NCI-H748 (cell line): ENCODE measurements around the gene ABCA7.

ENCODE experiments used
- DNase-seq: peaks from one replicate; lab custom pipeline; 2025; ENCODE audit not compliant: unreplicated experiment; lab: John Stamatoyannopoulos, UW

The ABCA7 gene

GRCh38 chr19:1040476-1041271 lies 767 bp downstream of the ABCA7 start:
- peak; percentile 89 for DNase-seq

- no peak for DNase-seq
Observed at GRCh38 chr19:1041272-1041834, 1.4 kb downstream of the ABCA7 start.

- peak; percentile 35 for DNase-seq
Observed at GRCh38 chr19:1041835-1042685, 2.2 kb downstream of the ABCA7 start.

DNA sequence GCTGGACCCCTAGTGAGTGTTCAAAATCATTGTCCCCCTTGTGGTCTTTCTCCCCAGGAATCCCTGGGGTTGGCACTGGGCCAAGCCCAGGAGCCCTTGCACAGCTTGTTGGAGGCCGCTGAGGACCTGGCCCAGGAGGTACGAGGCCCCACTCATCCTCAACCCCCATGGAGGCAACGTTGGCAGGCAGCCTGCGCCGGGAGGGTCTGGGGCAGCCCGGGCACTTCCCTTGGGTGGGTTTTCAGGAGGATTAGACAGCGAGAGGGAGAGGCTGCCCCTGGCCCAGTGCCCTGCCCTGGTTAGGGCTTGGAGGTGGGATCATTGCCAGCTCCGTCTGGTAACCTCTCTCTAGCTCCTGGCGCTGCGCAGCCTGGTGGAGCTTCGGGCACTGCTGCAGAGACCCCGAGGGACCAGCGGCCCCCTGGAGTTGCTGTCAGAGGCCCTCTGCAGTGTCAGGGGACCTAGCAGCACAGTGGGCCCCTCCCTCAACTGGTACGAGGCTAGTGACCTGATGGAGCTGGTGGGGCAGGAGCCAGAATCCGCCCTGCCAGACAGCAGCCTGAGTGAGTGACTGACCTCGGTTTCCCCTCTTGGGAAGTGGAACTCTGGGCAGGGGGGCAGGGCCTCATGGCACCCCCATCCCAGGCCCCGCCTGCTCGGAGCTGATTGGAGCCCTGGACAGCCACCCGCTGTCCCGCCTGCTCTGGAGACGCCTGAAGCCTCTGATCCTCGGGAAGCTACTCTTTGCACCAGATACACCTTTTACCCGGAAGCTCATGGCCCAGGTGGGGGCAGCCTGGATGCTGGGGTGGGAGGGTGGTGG lies 3.0 kb downstream of the ABCA7 start:
- no peak for DNase-seq

DNA sequence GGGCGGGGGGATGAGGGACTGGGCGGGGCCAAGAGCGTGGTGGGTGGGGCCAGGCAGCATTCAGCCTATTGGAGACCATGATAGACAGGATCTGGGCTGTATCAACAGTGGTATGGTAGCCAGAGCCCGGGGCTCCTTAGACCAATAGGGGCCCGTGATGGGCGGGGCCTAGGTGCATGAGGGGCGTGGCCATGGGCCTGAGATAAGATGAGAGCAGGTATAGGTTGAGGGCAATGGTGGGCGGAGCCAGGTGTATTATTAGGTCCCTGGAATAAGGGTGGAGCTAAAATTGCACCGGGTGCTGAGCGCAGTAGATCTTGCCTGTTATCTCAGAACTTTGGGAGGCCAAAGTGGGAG lies 5.3 kb downstream of the ABCA7 start:
- peak; percentile 57 for DNase-seq

GRCh38 chr19:1046117-1046626 lies 6.3 kb downstream of the ABCA7 start:
- DNase-seq: no peak

GRCh38 chr19:1046836-1047695 lies 7.2 kb downstream of the ABCA7 start:
- no peak for DNase-seq

GRCh38 chr19:1047696-1048147 lies 7.8 kb downstream of the ABCA7 start:
- DNase-seq: peak; percentile 13

- DNase-seq: no peak
Observed at GRCh38 chr19:1049106-1049505, 9.2 kb downstream of the ABCA7 start.

- DNase-seq: no peak
Observed at GRCh38 chr19:1049800-1050199, 9.9 kb downstream of the ABCA7 start.

DNA sequence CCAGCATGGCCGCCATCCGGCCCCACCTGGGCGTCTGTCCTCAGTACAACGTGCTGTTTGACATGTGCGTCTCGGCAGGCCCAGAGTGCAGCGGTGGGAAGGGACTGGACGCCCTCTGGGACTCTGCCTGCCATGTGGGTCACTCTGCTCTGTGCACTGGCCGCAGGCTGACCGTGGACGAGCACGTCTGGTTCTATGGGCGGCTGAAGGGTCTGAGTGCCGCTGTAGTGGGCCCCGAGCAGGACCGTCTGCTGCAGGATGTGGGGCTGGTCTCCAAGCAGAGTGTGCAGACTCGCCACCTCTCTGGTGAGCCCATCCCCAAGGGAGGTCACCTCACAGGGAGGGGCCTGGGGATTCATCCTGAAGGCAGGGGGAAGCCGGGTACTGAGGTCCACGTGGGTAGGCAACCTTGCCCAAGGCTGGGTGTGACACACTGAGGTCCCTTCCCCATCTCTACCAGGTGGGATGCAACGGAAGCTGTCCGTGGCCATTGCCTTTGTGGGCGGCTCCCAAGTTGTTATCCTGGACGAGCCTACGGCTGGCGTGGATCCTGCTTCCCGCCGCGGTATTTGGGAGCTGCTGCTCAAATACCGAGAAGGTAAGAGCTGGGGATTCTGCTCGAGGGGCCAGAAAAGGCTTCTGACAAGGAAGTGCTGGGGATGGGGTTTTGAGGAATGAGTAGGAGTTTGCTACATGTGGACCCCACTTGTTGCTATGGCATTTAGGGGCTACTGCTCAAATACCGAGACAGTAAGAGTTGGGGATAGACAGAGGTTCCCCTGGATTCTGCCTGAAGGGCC lies 11.3 kb downstream of the ABCA7 start:
- no peak for DNase-seq

DNA sequence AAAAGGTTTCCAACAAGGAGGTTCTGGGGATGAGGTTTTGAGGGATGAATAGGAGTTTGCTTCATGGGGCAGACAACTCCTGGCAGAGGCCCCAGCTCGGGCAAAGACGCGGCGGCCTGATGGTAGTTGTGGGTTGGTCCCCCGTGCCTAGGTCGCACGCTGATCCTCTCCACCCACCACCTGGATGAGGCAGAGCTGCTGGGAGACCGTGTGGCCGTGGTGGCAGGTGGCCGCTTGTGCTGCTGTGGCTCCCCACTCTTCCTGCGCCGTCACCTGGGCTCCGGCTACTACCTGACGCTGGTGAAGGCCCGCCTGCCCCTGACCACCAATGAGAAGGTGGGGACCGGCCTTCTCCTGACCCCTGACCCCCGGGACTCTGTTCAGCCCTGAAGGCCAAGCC lies 11.9 kb downstream of the ABCA7 start:
- no peak for DNase-seq

DNA sequence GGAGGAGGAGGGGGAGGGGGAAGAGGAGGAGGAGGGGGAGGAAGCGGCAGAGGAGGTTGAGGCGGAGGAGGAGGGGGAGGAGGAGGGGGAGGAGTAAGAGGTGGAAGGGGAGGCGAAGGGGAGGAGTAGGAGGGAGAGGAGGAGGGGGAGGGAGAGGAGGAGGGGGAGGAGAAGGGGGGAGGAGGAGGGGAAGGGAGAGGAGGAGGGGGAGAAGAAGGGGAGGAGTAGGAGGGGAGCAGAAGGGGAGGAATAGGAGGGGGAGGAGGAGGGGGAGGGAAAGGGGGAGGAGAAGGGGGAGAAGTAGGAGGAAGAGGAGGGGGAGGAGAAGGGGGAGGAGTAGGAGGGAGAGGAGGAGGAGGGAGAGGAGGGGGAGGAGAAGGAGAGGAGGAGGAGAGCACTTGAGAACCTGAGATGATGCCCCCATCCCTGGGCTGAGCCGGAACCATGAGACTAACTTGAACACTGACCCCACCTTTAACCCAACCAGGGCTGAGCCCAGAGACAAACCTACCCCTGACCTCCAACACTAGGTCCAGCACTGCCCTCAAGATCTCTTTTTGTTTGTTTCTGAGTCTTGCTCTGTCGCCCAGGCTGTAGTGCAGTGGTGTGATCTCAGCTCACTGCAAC lies 12.6 kb downstream of the ABCA7 start:
- DNase-seq: no peak

- no peak for DNase-seq
Observed at GRCh38 chr19:1053176-1054101, 13.5 kb downstream of the ABCA7 start.

DNA sequence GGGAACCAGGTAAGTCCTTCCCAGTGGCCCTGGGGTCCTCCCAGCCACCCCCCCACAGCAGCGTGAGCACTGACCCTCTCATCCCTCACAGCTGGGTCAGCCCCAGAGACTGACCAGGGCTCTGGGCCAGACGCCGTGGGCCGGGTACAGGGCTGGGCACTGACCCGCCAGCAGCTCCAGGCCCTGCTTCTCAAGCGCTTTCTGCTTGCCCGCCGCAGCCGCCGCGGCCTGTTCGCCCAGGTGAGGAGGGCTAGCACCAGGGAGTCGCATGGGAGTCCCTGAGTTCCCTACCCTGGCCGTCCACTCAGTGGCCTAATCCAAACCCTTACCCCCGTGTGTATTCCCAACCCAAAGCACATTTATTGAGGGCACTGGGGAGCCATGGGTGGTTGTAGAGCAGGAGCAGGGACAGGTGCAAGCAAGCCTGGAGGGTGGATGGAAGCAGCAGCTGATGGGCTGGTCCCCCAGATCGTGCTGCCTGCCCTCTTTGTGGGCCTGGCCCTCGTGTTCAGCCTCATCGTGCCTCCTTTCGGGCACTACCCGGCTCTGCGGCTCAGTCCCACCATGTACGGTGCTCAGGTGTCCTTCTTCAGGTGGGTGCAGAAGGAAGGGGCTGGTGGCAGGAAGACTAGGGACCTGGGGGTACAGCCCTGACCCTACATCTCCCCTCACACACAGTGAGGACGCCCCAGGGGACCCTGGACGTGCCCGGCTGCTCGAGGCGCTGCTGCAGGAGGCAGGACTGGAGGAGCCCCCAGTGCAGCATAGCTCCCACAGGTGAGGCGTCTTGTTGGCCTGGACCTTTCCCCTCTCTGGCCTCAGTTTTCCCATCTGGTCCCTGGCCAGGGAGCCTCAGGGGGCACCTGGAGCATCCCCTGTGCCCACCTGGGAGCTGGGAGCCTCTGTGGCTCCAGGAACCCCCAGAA lies 14.5 kb downstream of the ABCA7 start:
- DNase-seq: no peak

DNA sequence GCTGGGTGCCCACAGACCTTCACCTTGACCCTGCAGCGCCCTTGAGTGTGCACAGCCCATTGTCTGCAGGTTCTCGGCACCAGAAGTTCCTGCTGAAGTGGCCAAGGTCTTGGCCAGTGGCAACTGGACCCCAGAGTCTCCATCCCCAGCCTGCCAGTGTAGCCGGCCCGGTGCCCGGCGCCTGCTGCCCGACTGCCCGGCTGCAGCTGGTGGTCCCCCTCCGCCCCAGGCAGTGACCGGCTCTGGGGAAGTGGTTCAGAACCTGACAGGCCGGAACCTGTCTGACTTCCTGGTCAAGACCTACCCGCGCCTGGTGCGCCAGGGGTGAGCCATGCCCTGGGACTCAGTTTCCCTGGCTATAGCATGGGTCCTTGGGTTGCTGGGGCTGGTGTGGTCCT lies 15.1 kb downstream of the ABCA7 start:
- no peak for DNase-seq
